HuH-7.5 (cell line): ENCODE data around the gene ACVR1.

Experiments
- DNase-seq: peaks from one replicate; pipeline ENCODE4 v3.0.0; 2011; ENCODE audit warnings: low spot score

Gene ACVR1

GRCh38 chr2:157853211-157853610, 22.9 kb downstream of the ACVR1 start:
- DNase-seq, result no peak

- DNase-seq, result no peak
These were observed 26.5 kb downstream of the ACVR1 start for GRCh38 chr2:157849591-157849990.

GRCh38 chr2:157848213-157848612, 27.9 kb downstream of the ACVR1 start:
- no peak for DNase-seq

GRCh38 chr2:157845081-157845480, 31.0 kb downstream of the ACVR1 start:
- no peak for DNase-seq

GRCh38 chr2:157843935-157844334, 32.2 kb downstream of the ACVR1 start:
- no peak for DNase-seq

GRCh38 chr2:157843081-157843480, 33.0 kb downstream of the ACVR1 start:
- no peak for DNase-seq

- DNase-seq, result no peak
These were observed 33.8 kb downstream of the ACVR1 start for GRCh38 chr2:157842106-157842879.

- no peak for DNase-seq
These were observed 34.6 kb downstream of the ACVR1 start for GRCh38 chr2:157841485-157841884.

- peak; percentile 28 for DNase-seq
These were observed 35.5 kb downstream of the ACVR1 start for GRCh38 chr2:157840568-157841156.

- no peak for DNase-seq
These were observed 36.3 kb downstream of the ACVR1 start for GRCh38 chr2:157839822-157840221.

GRCh38 chr2:157839162-157839801, 36.8 kb downstream of the ACVR1 start:
- no peak for DNase-seq

- peak; percentile 60 for DNase-seq
These were observed 37.5 kb downstream of the ACVR1 start for GRCh38 chr2:157838442-157839161.

- no peak for DNase-seq
These were observed 38.2 kb downstream of the ACVR1 start for GRCh38 chr2:157837851-157838441.

- DNase-seq, result no peak
These were observed 39.6 kb downstream of the ACVR1 start for GRCh38 chr2:157836531-157836930.

- no peak for DNase-seq
These were observed 40.7 kb downstream of the ACVR1 start for GRCh38 chr2:157835425-157835824.

- no peak for DNase-seq
These were observed 41.1 kb downstream of the ACVR1 start for GRCh38 chr2:157835006-157835405.

GRCh38 chr2:157833721-157834120, 42.4 kb downstream of the ACVR1 start:
- no peak for DNase-seq

GRCh38 chr2:157831573-157832315, 44.4 kb downstream of the ACVR1 start:
- DNase-seq, result no peak

GRCh38 chr2:157830696-157831570, 45.2 kb downstream of the ACVR1 start:
- DNase-seq, result no peak

GRCh38 chr2:157830266-157830665, 45.9 kb downstream of the ACVR1 start:
- DNase-seq, result no peak

- DNase-seq, result no peak
These were observed 48.8 kb downstream of the ACVR1 start for GRCh38 chr2:157827377-157827776.
